ENCODE measurements around the gene ZGRF1. TPM values are rescaled to one million over a fixed set of nuclear protein-coding genes. Genes with fewer than 3 reads are reported as not detected.

The ZGRF1 gene
- total RNA-seq, 1 experiment from 2014 or later = 10.5 TPM

- TF ChIP-seq CTCF (IDR thresholded peaks at IDR 0.05; ENCODE audit: unreplicated experiment) = no peak
- peak; percentile 39 for DNase-seq
- Mint-ChIP-seq H3K27ac (ENCODE audit: unreplicated experiment) (no peak overlapping the region), H3K9me3 (ENCODE audit: low read depth, unreplicated experiment) (no peaks in the 10 kb centered on the region), H3K27me3 (ENCODE audit: unreplicated experiment) (peaks cover 55% of the 10 kb centered on the region), H3K4me1 (ENCODE audit: low read depth, unreplicated experiment) (no peaks in the 10 kb centered on the region), H3K36me3 (ENCODE audit: insufficient read depth, unreplicated experiment) (no peaks in the 10 kb centered on the region), H3K4me3 (ENCODE audit: low read depth, unreplicated experiment) (peak overlapping the region; percentile 70)
- no TSS peak for BruUV-seq (replicated peaks)
- intact Hi-C loops (cut with micrococcal nuclease; ENCODE audit: unreplicated experiment) = no loop called here
- CTCF ChIA-PET = no interaction called here
Observed at GRCh38 chr4:112509243-112510141, 127.2 kb downstream of the ZGRF1 start.

GRCh38 chr4:112508356-112508755, 128.4 kb downstream of the ZGRF1 start:
- no TSS peak for BruUV-seq (replicated peaks)

GRCh38 chr4:112504807-112505206, 131.9 kb downstream of the ZGRF1 start:
- no peak overlapping the region for H3K27ac Mint-ChIP-seq (ENCODE audit: unreplicated experiment)
- CTCF ChIA-PET = no interaction called here
- peaks cover 18% of the 10 kb centered on the region for H3K27me3 Mint-ChIP-seq (ENCODE audit: unreplicated experiment)
- H3K36me3 Mint-ChIP-seq (ENCODE audit: insufficient read depth, unreplicated experiment) = no peaks in the 10 kb centered on the region
- H3K4me1 Mint-ChIP-seq (ENCODE audit: low read depth, unreplicated experiment) = no peaks in the 10 kb centered on the region
- no peaks in the 10 kb centered on the region for H3K9me3 Mint-ChIP-seq (ENCODE audit: low read depth, unreplicated experiment)
- no peak for DNase-seq
- no peak for TF ChIP-seq CTCF (IDR thresholded peaks at IDR 0.05; ENCODE audit: unreplicated experiment)
- BruUV-seq (replicated peaks) = no TSS peak
- no peak overlapping the region for H3K4me3 Mint-ChIP-seq (ENCODE audit: low read depth, unreplicated experiment)
- intact Hi-C loops (cut with micrococcal nuclease; ENCODE audit: unreplicated experiment) = no loop called here

More at GRCh38 chr4:112508356-112508755, 128.4 kb downstream of the ZGRF1 start:
- H3K9me3 Mint-ChIP-seq (ENCODE audit: low read depth, unreplicated experiment) = no peaks in the 10 kb centered on the region
- H3K4me3 Mint-ChIP-seq (ENCODE audit: low read depth, unreplicated experiment) = no peak overlapping the region
- H3K36me3 Mint-ChIP-seq (ENCODE audit: insufficient read depth, unreplicated experiment) = no peaks in the 10 kb centered on the region
- peaks cover 43% of the 10 kb centered on the region for H3K27me3 Mint-ChIP-seq (ENCODE audit: unreplicated experiment)
- intact Hi-C loops (cut with micrococcal nuclease; ENCODE audit: unreplicated experiment) = no loop called here
- CTCF ChIA-PET = interaction anchor here (0.6 kb wide), 1 partner anchor 15 kb away, joined by 5 read pairs; no protein-coding TSS in a partner anchor
- no peak for DNase-seq
- no peak for TF ChIP-seq CTCF (IDR thresholded peaks at IDR 0.05; ENCODE audit: unreplicated experiment)
- H3K27ac Mint-ChIP-seq (ENCODE audit: unreplicated experiment) = no peak overlapping the region
- no peaks in the 10 kb centered on the region for H3K4me1 Mint-ChIP-seq (ENCODE audit: low read depth, unreplicated experiment)

- Mint-ChIP-seq H3K4me3 (ENCODE audit: low read depth, unreplicated experiment) (no peak overlapping the region), H3K36me3 (ENCODE audit: insufficient read depth, unreplicated experiment) (no peaks in the 10 kb centered on the region), H3K4me1 (ENCODE audit: low read depth, unreplicated experiment) (no peaks in the 10 kb centered on the region), H3K9me3 (ENCODE audit: low read depth, unreplicated experiment) (no peaks in the 10 kb centered on the region), H3K27me3 (ENCODE audit: unreplicated experiment) (no peaks in the 10 kb centered on the region), H3K27ac (ENCODE audit: unreplicated experiment) (no peak overlapping the region)
- DNase-seq = no peak
- CTCF ChIA-PET = no interaction called here
- intact Hi-C loops (cut with micrococcal nuclease; ENCODE audit: unreplicated experiment) = no loop called here
- no TSS peak for BruUV-seq (replicated peaks)
- TF ChIP-seq CTCF (IDR thresholded peaks at IDR 0.05; ENCODE audit: unreplicated experiment) = no peak
Observed at GRCh38 chr4:112502871-112503270, 133.8 kb downstream of the ZGRF1 start.
